ENCODE results near the gene CDH13.

Gene CDH13

GRCh38 chr16:83714286-83714685 is 1087.5 kb downstream of the CDH13 start:
- DNase-seq = no peak

DNA sequence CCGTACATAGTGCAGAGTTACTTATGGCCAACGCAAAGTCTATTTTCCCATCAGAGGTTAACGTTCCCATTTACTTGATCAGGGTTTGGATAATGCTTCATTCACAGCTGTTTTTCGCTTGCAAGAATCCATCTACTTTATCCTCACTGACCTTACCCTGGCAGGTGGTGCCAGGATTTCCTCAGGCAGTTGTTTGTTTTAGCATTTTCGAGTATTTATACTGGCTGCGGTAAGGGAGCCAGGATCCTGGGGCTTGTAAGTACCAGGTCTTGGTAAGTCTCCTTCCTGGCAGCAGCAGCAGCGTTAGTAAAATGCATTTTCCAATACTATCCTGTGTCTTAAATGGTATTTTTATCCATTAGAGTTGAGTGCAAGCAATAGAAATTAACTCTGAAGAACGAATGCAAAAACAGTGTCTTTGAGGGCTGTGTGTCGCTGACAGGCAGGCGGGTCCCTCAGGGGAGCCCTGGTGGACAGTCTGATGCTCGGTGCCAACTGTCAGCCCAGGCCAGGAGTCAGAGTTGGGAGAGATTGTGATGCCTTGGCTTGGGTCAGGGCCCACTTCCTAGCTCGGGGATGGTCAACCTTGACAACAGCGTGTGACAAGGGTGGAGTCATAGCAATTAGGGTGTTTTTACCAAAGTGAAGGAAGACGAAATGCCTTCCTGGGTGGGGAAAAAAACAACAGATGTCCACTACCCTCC is 1088.6 kb downstream of the CDH13 start:
- DNase-seq = no peak

DNA sequence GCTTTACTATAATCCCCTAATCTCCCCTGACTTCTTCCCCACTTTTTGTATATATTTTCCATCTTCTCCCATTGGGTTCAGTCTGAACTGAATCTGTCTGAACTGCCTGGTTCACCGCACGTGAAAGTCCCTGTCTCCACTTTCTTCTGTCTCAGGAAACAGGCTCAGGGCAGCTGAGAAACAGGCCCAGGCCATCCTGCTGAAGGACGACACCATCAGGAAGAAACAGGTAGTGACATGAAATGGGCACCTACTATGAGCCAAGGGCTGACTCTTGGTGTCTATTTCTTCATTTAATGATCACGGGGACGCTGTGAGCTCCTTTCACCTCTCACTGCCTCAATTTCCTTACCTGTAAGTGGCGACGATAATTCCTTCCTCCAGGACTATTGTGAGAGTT is 1090.5 kb downstream of the CDH13 start:
- no peak for DNase-seq

DNA sequence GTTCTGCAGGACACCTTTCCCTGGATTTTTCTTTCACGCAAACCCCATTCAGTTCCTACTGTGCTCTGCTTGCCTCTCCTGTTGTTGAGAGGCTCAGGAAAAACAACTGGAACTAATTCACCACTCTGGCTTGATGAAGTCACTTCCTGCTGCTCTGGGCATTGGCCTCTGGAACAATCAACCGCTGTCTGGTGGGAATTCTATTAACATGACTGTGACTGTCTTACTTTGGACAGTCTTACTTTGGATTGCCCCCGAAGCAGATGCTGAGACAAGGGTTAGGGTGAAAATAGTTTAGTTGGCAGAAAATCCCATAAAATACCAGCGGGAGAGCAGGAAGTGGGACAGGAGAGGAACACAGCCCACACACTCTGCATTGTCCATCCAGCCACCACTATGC is 1091.0 kb downstream of the CDH13 start:
- no peak for DNase-seq

DNA sequence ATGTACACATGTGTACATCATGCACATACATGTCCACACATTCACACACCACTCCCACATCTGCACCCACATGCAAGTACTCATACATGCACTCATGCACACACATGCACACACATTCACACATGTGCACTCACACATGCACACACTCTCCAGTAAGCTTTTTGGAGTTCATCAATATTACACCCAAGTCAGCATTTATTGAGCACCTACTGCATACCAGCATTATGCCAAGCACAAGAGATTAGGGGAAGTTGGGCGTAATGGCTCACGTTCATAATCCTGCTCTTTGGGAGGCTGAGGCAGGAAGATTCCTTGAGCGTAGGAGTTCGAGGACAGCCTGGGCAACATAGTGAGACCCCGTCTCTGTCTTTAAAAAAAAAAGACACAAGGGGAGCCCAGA is 1093.4 kb downstream of the CDH13 start:
- DNase-seq = no peak

DNA sequence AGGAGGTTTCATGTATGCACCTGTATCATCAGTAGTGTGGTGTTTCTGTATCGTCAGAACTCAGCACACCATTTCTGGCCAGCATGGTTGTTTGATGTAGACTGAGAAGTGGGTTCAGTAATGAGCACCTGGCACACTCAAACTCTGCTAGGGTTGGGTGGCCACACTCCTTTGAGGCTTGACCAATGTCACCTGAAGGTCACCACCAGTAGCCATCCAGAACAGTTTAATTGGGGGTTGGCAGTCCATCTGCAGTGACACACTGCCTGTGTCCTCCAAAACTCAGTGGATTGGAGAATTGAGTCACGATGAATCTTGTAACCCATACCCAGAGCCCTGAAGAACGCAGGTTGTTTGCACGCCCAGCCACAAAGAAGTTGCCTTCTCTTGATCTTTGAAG is 1094.2 kb downstream of the CDH13 start:
- DNase-seq = no peak

DNA sequence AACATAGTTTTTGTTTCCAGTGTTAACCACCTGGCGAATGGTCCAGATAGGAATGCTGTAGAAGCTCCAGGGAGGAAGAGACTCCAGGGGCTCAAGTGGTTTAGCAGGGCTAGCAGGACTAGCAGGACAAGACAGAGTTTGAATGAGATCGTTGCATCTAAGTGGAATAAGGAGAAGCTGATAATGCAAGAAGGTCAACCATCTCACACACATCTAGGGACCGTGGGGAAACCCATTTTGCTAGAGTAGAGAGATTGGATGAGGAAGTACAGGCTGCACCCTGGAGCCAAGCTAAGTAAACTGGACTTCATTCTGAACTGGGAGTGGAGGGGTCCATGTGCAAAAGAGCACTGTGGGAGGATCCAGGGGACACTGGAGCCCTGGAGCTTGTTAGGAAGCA is 1094.9 kb downstream of the CDH13 start:
- no peak for DNase-seq

GRCh38 chr16:83722456-83723183 is 1095.9 kb downstream of the CDH13 start:
- no peak for DNase-seq

GRCh38 chr16:83723244-83723643 is 1096.5 kb downstream of the CDH13 start:
- DNase-seq = no peak

DNA sequence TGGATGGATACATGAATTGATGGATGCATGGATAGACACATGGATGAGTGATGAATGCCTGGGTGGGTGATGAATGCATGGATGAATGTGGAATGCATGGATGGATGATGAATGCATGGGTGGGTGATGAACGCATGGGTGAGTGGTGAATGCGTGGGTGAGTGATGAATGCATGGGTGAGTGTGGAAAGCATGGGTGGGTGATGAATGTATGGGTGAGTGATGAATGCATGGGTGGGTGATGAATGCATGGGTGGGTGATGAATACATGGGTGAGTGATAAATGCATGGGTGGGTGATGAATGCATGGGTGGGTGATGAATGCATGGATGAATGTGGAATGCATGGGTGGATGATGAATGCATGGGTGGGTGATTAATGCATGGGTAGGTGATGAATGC is 1097.1 kb downstream of the CDH13 start:
- no peak for DNase-seq

- no peak for DNase-seq
Observed at GRCh38 chr16:83724585-83724984, 1097.8 kb downstream of the CDH13 start.

DNA sequence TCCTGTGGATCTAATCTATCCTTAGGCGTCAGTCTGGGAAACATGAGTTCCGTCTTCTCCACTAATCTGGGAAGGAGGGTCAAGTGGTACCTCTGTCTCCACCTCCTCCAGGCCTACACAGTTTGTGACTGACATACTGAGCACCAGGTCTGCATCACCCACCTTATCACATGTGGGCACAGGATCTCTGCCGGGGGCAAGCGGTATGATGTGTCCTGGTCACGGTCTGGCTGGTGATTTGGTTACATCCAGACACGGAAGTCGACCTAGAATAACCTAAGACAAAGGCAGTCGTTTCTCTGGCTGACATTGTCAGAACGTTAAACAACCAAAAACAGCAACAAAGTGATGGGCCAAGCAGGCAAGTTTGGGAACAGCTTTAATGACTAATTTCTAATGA is 1098.5 kb downstream of the CDH13 start:
- DNase-seq = no peak

- no peak for DNase-seq
Observed at GRCh38 chr16:83727018-83727417, 1100.2 kb downstream of the CDH13 start.

DNA sequence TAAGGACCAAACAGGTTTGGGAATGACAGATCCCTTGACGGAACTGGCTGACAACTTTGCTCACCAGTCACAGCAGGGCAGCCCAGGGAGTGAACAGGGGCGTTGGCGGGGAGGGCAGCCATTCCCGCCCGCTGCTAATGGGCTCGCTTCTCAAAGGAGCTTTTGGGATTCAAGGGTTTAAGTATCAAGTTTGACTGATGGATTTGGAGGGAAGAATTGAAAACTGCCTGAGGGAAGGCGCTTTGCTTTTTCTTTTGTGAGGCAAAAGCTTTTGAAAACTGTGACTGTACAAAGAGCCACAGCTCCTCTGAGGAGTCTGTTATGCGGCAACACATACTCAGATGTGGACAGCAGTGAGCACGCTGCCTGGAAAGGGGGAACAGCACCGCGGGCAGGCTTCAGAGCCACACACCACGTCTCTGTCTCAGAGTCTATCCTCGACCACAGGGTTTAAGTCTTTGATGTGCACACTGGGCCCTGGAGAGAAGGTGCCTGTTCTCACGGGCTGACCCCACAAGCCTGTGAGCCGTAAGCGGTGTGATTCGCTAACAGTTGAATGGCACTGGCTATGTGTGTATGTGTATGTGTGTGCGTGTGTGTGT is 1101.1 kb downstream of the CDH13 start:
- DNase-seq = no peak

- no peak for DNase-seq
Observed at GRCh38 chr16:83728492-83728891, 1101.7 kb downstream of the CDH13 start.

GRCh38 chr16:83730812-83731211 is 1104.0 kb downstream of the CDH13 start:
- no peak for DNase-seq

- no peak for DNase-seq
Observed at GRCh38 chr16:83732536-83732935, 1105.8 kb downstream of the CDH13 start.

DNA sequence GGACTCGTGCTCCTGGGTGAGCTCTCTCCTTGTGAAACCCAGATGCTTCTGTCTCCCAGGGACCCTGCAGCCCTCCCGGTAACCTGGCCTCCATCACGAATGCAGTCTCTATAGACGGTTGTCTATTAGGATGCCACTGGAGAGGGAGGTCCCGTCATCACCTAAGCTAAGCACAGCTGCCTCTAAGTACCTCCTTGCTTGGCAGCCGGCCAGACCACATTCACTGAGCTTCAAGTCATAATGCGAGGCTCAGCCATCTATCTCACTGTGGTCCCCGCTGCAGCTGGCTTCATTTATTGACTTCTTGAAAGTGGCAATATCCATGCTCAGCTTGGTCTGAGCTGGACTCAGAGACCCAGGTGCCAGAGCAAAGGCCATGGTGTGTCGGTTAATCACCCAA is 1106.5 kb downstream of the CDH13 start:
- DNase-seq = no peak

GRCh38 chr16:83734136-83734535 is 1107.4 kb downstream of the CDH13 start:
- DNase-seq = no peak

- no peak for DNase-seq
Observed at GRCh38 chr16:83737729-83738354, 1111.1 kb downstream of the CDH13 start.

DNA sequence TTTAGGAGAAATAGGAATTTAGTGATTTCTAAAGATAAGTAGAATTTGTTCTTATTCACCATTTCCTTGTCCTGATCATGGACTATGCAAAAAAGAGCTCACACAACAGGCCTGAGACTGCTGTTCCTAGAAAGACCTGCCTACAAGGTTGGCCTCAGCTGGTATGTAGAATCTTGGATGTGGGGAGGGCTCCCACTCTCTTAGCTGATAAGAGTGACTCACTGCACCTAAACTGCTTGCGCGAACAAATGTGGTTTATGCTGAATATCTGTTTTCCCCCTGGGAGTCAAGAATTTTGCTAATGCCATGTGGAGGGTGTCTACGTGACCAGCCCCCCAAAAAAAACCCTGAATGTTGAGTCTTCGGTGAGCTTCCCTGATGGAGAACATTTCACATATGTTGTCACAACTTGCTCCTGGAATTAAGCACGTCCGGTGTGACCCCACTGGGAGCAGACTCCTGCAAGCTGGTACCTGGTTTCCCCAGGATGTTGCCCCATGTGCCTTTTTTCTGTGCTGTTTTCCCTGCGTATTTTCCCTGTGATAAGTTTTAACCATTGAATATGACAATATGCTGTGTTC is 1112.2 kb downstream of the CDH13 start:
- no peak for DNase-seq

DNA sequence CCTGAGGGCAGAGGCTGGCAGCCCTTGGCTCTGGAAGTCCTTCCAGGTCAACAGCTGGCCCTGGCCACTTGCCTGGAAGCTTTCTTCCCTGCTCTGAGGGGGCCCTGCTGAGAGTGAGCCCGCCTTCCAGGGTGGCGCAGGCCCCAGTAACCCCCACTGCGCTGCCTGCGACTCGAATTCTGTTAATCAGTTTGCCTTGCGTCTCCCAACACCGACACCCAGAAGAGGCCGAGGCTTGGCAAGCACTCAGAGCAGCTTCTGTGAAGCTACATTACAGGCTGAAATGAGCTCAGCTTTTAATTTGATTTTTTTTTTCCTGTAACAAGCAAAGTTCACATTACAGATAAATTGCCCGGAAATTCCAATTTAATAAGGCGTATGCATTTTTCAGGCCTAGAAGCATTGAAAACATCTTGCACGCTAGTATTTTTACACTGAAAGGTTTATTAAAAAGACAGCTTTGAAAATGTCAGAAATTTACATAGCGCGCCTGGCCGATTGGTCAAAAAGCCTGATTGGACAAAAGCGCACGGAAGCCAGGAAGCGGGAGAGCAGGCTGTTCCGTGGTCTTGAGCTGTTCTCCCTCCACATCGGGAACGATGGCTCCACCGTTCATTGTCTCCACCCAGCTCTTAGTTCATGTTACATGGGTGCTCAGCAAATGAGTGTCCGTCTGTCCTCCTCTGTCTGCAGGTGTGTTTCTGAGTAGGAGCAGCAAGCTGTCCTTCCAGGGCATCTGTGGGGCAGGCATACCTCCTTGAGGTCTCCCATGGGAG is 1115.5 kb downstream of the CDH13 start:
- no peak for DNase-seq

DNA sequence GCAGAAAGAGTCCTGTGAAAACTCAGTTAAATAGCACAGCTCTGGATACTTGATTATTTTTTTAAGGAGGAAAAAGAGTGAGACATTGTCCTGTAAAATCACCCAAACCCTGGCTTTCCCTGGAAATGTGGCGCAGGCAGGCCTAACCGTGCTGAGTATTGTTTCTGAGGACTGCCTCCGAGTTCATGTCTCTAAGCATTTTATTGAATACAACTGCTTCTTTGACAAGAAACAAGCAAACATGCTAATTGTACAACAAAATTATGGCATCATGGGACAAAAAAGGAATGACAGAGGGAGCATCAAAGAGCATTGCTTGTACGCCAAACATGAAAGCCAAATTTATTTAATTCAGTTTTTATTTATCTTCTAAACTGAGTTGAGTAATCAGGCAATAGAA is 1116.5 kb downstream of the CDH13 start:
- DNase-seq = no peak

Measured in stimulated activated CD4-positive, alpha-beta T cell treated with anti-CD3 and anti-CD28 coated beads, Interleukin-2, amount 100 ng/mL, for 24 hours (primary cell).